Neural cell (in vitro differentiated cells): ENCODE measurements around the gene PCDHB3. TPM values are rescaled to one million over a fixed set of nuclear protein-coding genes. Genes with fewer than 3 reads are reported as not detected.

Experiments
- H2AFZ ChIP-seq: fragments of 200-600, 300-800 bp; sonication (generic), shearing (Covaris generic); 2 replicates; pipeline ENCODE4 v1.6.0; 2014; ENCODE audit warnings: low read depth, mild to moderate bottlenecking, antibody characterized with exemption, low read length, moderate library complexity
- H3F3A ChIP-seq: fragments of 200-600 bp; shearing (Covaris generic); 2 replicates; pipeline ENCODE4 v1.6.1; 2016; ENCODE audit warnings: mild to moderate bottlenecking, moderate library complexity, mixed read lengths, antibody characterized with exemption, low read length; ENCODE audit not compliant: insufficient read depth, poor library complexity, severe bottlenecking
- H3K27ac ChIP-seq: fragments of 200-600, 300-800 bp; sonication (generic), shearing (Covaris generic); 2 replicates; pipeline ENCODE4 v1.5.1; 2014; ENCODE audit warnings: mild to moderate bottlenecking, low read length, moderate library complexity
- H3K27me3 ChIP-seq: fragments of 300-800, 200-600 bp; sonication (generic), shearing (Covaris generic); 2 replicates; pipeline ENCODE4 v1.6.0; 2014; ENCODE audit warnings: mild to moderate bottlenecking, low read depth, low read length, moderate library complexity; ENCODE audit not compliant: insufficient read depth
- H3K36me3 ChIP-seq: fragments of 300-800, 200-600 bp; sonication (generic), shearing (Covaris generic); 2 replicates; pipeline ENCODE4 v1.5.1; 2014; ENCODE audit warnings: mild to moderate bottlenecking, antibody characterized with exemption, low read length, moderate library complexity; ENCODE audit not compliant: insufficient read depth
- H3K4me2 ChIP-seq: fragments of 300-800, 200-600 bp; sonication (generic), shearing (Covaris generic); 2 replicates; pipeline ENCODE4 v1.6.0; 2014; ENCODE audit warnings: mild to moderate bottlenecking, low read length
- H3K4me3 ChIP-seq: fragments of 300-800, 200-600 bp; sonication (generic), shearing (Covaris generic); 2 replicates; pipeline ENCODE4 v1.5.1; 2014; ENCODE audit warnings: mild to moderate bottlenecking, low read length, moderate library complexity
- H3K79me2 ChIP-seq: fragments of 200-600 bp; shearing (Covaris generic); replicated peaks from 2 replicates; pipeline ENCODE4 v1.6.0; 2014; ENCODE audit warnings: mild to moderate bottlenecking, low read length, moderate library complexity; ENCODE audit not compliant: insufficient read depth
- H3K9ac ChIP-seq: fragments of 300-800, 200-600 bp; sonication (generic), shearing (Covaris generic); 2 replicates; pipeline ENCODE4 v1.6.1; 2016; ENCODE audit warnings: mild to moderate bottlenecking, low read length, mixed read lengths
- H3K9me2 ChIP-seq: fragments of 200-600 bp; shearing (Covaris generic); 2 replicates; pipeline ENCODE4 v1.6.1; 2016; ENCODE audit warnings: mild to moderate bottlenecking, low read length, mixed read lengths; ENCODE audit not compliant: insufficient read depth
- H3K9me3 ChIP-seq: fragments of 200-600, 300-800 bp; sonication (generic), shearing (Covaris generic); 2 replicates; pipeline ENCODE4 v1.6.1; 2016; ENCODE audit warnings: mild to moderate bottlenecking, mixed run types, low read length, moderate library complexity, mixed read lengths
- H4K20me1 ChIP-seq: fragments of 200-600 bp; shearing (Covaris generic); 2 replicates; pipeline ENCODE4 v1.6.1; 2016; ENCODE audit warnings: mild to moderate bottlenecking, mixed run types; ENCODE audit not compliant: insufficient read depth
- CTCF ChIP-seq: fragments of 450-650 bp; IDR thresholded peaks from 2 replicates; pipeline ENCODE4 v1.5.1; 2014; ENCODE audit warnings: antibody characterized with exemption, mild to moderate bottlenecking, moderate library complexity; ENCODE audit not compliant: poor library complexity, severe bottlenecking
- EP300 ChIP-seq: fragments of 450-650 bp; conservative IDR thresholded peaks from 2 replicates; pipeline ENCODE4 v1.6.1; 2014; ENCODE audit warnings: antibody characterized with exemption, mild to moderate bottlenecking, moderate library complexity; ENCODE audit not compliant: poor library complexity, severe bottlenecking
- EZH2 ChIP-seq: fragments of 200-600, 300-800 bp; shearing (Covaris generic), sonication (generic); IDR thresholded peaks from 2 replicates; pipeline ENCODE4 v1.6.1; 2014; ENCODE audit warnings: antibody characterized with exemption, low read length, borderline replicate concordance, mild to moderate bottlenecking; ENCODE audit not compliant: insufficient read depth, poor library complexity, severe bottlenecking
- MXI1 ChIP-seq: fragments of 450-650 bp; conservative IDR thresholded peaks from 2 replicates; pipeline ENCODE4 v1.6.1; 2014; ENCODE audit warnings: antibody characterized with exemption, mild to moderate bottlenecking; ENCODE audit not compliant: poor library complexity, severe bottlenecking
- POLR2AphosphoS5 ChIP-seq: IDR thresholded peaks from 2 replicates; pipeline ENCODE4 v1.6.1; 2012
- RAD21 ChIP-seq: fragments of 450-650 bp; conservative IDR thresholded peaks from 2 replicates; pipeline ENCODE4 v1.6.1; 2014; ENCODE audit warnings: antibody characterized with exemption, mild to moderate bottlenecking, moderate library complexity
- REST ChIP-seq: IDR thresholded peaks from 2 replicates; pipeline ENCODE4 v1.6.1; 2012; ENCODE audit warnings: borderline replicate concordance
- SMC3 ChIP-seq: fragments of 450-650 bp; conservative IDR thresholded peaks from 2 replicates; pipeline ENCODE4 v1.6.1; 2014; ENCODE audit warnings: antibody characterized with exemption, mild to moderate bottlenecking, moderate library complexity; ENCODE audit not compliant: poor library complexity
- TAF1 ChIP-seq: IDR thresholded peaks from 2 replicates; pipeline ENCODE4 v1.6.1; 2012; ENCODE audit warnings: low read depth
- polyA plus RNA-seq: library from polyadenylated mRNA; depleted of rRNA; stranded (reverse); fragments of >200 nt; gene quantifications from 2 replicates; pipeline ENCODE4 v1.2.3, GENCODE V29; 2014

Gene PCDHB3
- polyA plus RNA-seq, 1 donor from 2014 or later, result 3.9 TPM

- H3K27me3 ChIP-seq, result no peaks in the 10 kb centered on the region
- H3K36me3 ChIP-seq, result peaks cover 30% of the 10 kb centered on the region
- H3K9ac ChIP-seq, result no peak overlapping the region
- H3K4me3 ChIP-seq, result no peak overlapping the region
- no peak overlapping the region for H2AFZ ChIP-seq
- peaks cover 52% of the 10 kb centered on the region for H3K79me2 ChIP-seq
- TF ChIP-seq TAF1, result no peak
- no peak for TF ChIP-seq SMC3
- no peak for TF ChIP-seq MXI1
- no peak for TF ChIP-seq EZH2
- TF ChIP-seq CTCF, result no peak
- no peak for TF ChIP-seq REST
- no peak for TF ChIP-seq EP300
- TF ChIP-seq POLR2AphosphoS5, result no peak
- no peak for TF ChIP-seq RAD21
- H3K4me2 ChIP-seq, result no peak overlapping the region
- H3K9me2 ChIP-seq, result no peaks in the 10 kb centered on the region
- no peaks in the 10 kb centered on the region for H4K20me1 ChIP-seq
- no peak overlapping the region for H3K27ac ChIP-seq
- H3F3A ChIP-seq, result no peaks in the 10 kb centered on the region
- peaks cover 41% of the 10 kb centered on the region for H3K9me3 ChIP-seq
Observed at GRCh38 chr5:141105350-141105749, 5.1 kb downstream of the PCDHB3 start.

- Histone ChIP-seq H3K27ac (no peak overlapping the region), H3K4me3 (no peak overlapping the region), H3F3A (no peaks in the 10 kb centered on the region), H3K9me2 (no peaks in the 10 kb centered on the region), H3K36me3 (no peaks in the 10 kb centered on the region), H3K9ac (no peak overlapping the region), H3K27me3 (no peaks in the 10 kb centered on the region), H3K4me2 (no peak overlapping the region), H4K20me1 (no peaks in the 10 kb centered on the region), H2AFZ (no peak overlapping the region), H3K79me2 (peaks cover 27% of the 10 kb centered on the region), H3K9me3 (peaks cover 21% of the 10 kb centered on the region)
- no peak for TF ChIP-seq REST
- TF ChIP-seq SMC3, result no peak
- TF ChIP-seq TAF1, result no peak
Observed at GRCh38 chr5:141119250-141119649, 19.0 kb downstream of the PCDHB3 start.
